ENCODE measurements around the gene LRBA. TPM values are rescaled to one million over a fixed set of nuclear protein-coding genes. Genes with fewer than 3 reads are reported as not detected.

Gene LRBA
- total and polyA plus RNA-seq, 4 donors = 18.8 to 56.4 (median 33.8) TPM

DNA sequence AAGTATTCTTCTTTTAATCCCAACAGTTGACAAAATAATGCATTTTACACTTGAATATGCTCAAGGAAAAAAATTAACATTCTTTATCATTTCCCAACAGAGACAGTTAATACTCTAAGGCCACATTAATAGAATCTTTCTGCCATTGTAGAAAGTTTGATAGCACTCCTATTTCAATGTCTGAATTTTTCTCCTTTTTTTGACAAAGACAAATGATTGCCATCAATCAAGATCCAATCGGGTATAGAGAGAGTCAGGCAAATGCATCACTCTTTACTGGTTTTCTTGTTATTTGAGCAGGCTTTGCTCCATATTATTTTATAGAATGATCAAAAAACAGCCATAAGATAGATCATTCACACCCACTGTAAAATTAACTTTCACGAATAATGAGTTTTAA lies 387.0 kb downstream of the LRBA start:
- WGBS (ENCODE audit: insufficient coverage) = no CpG with 5 or more reads among the region's 2 CpGs

DNA sequence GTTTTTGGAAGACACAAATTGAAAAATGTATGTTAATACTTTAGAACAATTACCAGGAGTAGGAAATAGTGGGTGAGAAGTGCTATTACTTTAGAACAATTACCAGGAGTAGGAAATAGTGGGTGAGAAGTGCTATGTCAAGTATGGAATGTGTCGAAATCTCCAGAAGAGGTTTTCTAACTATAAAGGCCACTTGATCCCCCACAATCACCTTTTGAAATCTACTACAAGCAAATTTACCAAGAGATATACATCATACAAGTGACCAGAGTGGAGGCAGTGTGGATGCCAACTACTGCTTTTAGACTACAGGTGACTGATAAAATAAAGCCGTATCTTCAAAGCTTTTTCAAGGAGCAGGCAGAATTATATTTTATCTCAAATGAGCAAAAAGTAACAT lies 390.1 kb downstream of the LRBA start:
- Histone ChIP-seq H3K36me3 (ENCODE audit: control insufficient read depth, insufficient read depth, low read length) (no peaks in the 10 kb centered on the region), H3K27me3 (ENCODE audit: control insufficient read depth, insufficient read depth, low read length) (no peaks in the 10 kb centered on the region), H3K4me1 (ENCODE audit: control insufficient read depth, insufficient read depth, low read length) (no peaks in the 10 kb centered on the region), H3K4me3 (ENCODE audit: low read depth, low read length) (no peak overlapping the region), H3K27ac (ENCODE audit: low read depth, low read length) (no peak overlapping the region), H3K9me3 (ENCODE audit: control insufficient read depth, insufficient read depth, low read length) (no peaks in the 10 kb centered on the region)
- DNase-seq (ENCODE audit: low read depth in 4 of 6, low spot score in 6 of 6) = no peak
- WGBS (ENCODE audit: insufficient coverage) = no CpG with 5 or more reads among the region's 2 CpGs

More for the DNA sequence above, 387.0 kb downstream of the LRBA start:
- Histone ChIP-seq H3K36me3 (ENCODE audit: control insufficient read depth, insufficient read depth, low read length) (no peaks in the 10 kb centered on the region), H3K27ac (ENCODE audit: low read depth, low read length) (no peak overlapping the region), H3K9me3 (ENCODE audit: control insufficient read depth, insufficient read depth, low read length) (no peaks in the 10 kb centered on the region), H3K4me3 (ENCODE audit: low read depth, low read length) (no peak overlapping the region), H3K27me3 (ENCODE audit: control insufficient read depth, insufficient read depth, low read length) (no peaks in the 10 kb centered on the region), H3K4me1 (ENCODE audit: control insufficient read depth, insufficient read depth, low read length) (no peaks in the 10 kb centered on the region)
- peak in 1 of 6 donors; percentile 6 for DNase-seq (ENCODE audit: low read depth in 4 of 6, low spot score in 6 of 6)

DNA sequence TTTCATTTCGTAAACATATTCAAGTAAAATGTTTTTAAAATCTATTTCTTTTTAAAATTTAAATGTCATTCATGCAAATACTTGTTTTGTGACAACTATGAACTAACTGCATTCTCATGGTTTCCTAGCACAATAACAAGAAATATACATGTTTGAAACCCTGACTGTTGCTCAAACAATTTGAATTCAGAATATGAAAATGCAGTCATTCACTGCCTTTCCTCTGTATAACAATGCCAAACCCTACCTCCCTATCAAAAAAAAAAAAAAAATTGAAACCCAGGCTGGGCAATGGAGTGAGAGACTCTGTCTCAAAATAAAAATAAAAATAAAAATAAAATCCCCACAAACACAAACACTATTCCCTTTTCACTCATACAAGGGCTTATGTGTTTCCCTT lies 391.0 kb downstream of the LRBA start:
- H3K9me3 ChIP-seq (ENCODE audit: control insufficient read depth, insufficient read depth, low read length) = no peaks in the 10 kb centered on the region
- WGBS (ENCODE audit: insufficient coverage) = no CpG with 5 or more reads among the region's 1 CpG
- H3K27ac ChIP-seq (ENCODE audit: low read depth, low read length) = no peak overlapping the region
- H3K4me1 ChIP-seq (ENCODE audit: control insufficient read depth, insufficient read depth, low read length) = no peaks in the 10 kb centered on the region
- no peak overlapping the region for H3K4me3 ChIP-seq (ENCODE audit: low read depth, low read length)
- H3K27me3 ChIP-seq (ENCODE audit: control insufficient read depth, insufficient read depth, low read length) = no peaks in the 10 kb centered on the region
- no peak for DNase-seq (ENCODE audit: low read depth in 4 of 6, low spot score in 6 of 6)
- H3K36me3 ChIP-seq (ENCODE audit: control insufficient read depth, insufficient read depth, low read length) = no peaks in the 10 kb centered on the region

DNA sequence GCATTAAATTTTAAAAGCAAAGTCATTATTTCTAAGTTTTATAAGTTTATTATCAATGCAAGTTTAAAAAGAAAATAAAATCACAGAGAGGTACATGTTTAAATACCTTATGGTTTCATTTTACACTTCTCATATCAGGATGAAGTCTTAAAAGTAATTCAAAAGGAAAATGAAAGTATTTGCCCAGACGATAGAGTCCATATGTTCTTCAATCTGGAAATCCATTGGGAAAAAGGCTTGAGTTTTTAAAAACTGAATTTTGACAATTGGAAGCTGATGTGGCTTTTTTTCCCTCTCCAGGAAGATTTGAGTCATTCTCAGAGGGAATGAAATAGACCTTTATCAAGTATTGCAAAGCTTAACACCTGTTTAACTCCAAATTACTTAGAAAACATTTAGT lies 396.0 kb downstream of the LRBA start:
- Histone ChIP-seq H3K4me1 (ENCODE audit: control insufficient read depth, insufficient read depth, low read length) (no peaks in the 10 kb centered on the region), H3K27ac (ENCODE audit: low read depth, low read length) (no peak overlapping the region), H3K36me3 (ENCODE audit: control insufficient read depth, insufficient read depth, low read length) (no peaks in the 10 kb centered on the region), H3K27me3 (ENCODE audit: control insufficient read depth, insufficient read depth, low read length) (no peaks in the 10 kb centered on the region), H3K9me3 (ENCODE audit: control insufficient read depth, insufficient read depth, low read length) (no peaks in the 10 kb centered on the region), H3K4me3 (ENCODE audit: low read depth, low read length) (no peak overlapping the region)
- WGBS (ENCODE audit: insufficient coverage) = 100% methylated on average over 1 of the region's 1 CpG
- no peak for DNase-seq (ENCODE audit: low read depth in 4 of 6, low spot score in 6 of 6)

DNA sequence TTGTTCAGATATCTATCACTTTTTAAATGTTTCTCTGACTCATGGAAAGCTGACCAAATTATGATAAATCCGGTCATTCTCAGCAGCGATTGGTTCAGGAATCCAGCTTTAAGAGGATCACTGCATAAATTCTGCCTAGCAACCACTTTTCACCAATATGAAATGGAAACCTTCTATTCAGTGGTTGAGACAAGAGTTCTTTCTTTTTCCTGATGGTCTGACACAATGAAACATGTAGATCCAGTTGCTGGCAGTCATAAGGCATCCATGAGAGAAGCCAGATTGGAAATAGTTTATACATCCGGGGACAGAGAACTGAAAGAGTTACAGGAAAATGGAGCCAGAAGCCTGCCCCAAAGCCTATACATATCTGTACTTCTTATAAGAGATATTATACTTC lies 406.0 kb downstream of the LRBA start:
- H3K27me3 ChIP-seq (ENCODE audit: control insufficient read depth, insufficient read depth, low read length) = no peaks in the 10 kb centered on the region
- DNase-seq (ENCODE audit: low read depth in 4 of 6, low spot score in 6 of 6) = no peak
- H3K4me1 ChIP-seq (ENCODE audit: control insufficient read depth, insufficient read depth, low read length) = no peaks in the 10 kb centered on the region
- H3K9me3 ChIP-seq (ENCODE audit: control insufficient read depth, insufficient read depth, low read length) = no peaks in the 10 kb centered on the region
- H3K27ac ChIP-seq (ENCODE audit: low read depth, low read length) = no peak overlapping the region
- no peak overlapping the region for H3K4me3 ChIP-seq (ENCODE audit: low read depth, low read length)
- no peaks in the 10 kb centered on the region for H3K36me3 ChIP-seq (ENCODE audit: control insufficient read depth, insufficient read depth, low read length)
- WGBS (ENCODE audit: insufficient coverage) = 100% methylated on average over 2 of the region's 3 CpGs

DNA sequence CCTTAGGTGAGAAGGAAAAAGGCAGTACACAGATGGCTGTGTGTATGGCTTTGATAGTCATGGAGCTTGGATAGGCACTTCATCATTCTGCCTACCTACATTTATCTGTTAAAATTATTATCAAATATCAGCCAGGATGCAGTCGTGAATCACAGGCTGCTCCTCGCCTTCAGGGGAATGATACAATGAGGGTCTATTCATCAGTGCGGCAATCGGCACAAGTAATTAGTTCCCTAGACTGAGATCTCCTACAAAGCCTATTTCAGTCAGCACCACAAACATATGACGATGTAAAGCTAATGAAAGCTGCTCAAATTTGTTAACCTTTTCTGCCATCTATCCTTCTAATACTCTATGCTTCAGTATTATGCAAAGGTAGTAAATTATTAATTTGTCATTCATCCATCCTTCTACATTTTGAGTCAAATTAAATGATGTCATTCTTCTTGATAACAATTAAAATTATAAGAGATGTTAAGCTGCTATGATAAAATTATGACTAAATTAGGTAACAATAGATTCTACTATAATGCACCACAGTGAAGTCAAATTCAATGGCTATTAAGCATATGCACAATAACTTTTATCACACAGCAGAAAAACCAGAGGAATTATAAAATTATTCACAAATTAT lies 414.2 kb downstream of the LRBA start:
- Histone ChIP-seq H3K4me1 (ENCODE audit: control insufficient read depth, insufficient read depth, low read length) (no peaks in the 10 kb centered on the region), H3K36me3 (ENCODE audit: control insufficient read depth, insufficient read depth, low read length) (no peaks in the 10 kb centered on the region), H3K27ac (ENCODE audit: low read depth, low read length) (no peak overlapping the region), H3K27me3 (ENCODE audit: control insufficient read depth, insufficient read depth, low read length) (no peaks in the 10 kb centered on the region), H3K9me3 (ENCODE audit: control insufficient read depth, insufficient read depth, low read length) (no peaks in the 10 kb centered on the region), H3K4me3 (ENCODE audit: low read depth, low read length) (no peak overlapping the region)
- WGBS (ENCODE audit: insufficient coverage) = 35% methylated on average over 4 of the region's 5 CpGs
- peak in 2 of 6 donors; percentile 18 to 82 for DNase-seq (ENCODE audit: low read depth in 4 of 6, low spot score in 6 of 6)

DNA sequence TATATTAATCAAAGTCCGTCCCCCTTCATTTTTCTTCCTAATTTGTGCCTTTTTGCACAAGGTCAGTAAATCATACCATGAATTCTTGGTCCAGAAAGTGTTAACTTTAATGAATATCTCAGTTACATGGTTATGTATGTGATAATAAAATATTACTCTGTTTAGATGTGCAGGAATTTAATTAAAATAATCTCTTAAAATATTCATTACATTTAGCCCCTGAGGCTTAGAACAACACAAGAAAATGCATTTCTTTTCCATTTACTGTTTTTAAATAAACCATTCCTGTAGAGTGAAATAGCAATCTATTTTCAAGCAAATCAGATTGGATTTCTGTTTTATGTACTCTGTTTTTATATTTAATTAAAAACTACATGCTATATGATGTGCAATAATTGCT lies 415.5 kb downstream of the LRBA start:
- no CpG with 5 or more reads among the region's 1 CpG for WGBS (ENCODE audit: insufficient coverage)
- Histone ChIP-seq H3K4me1 (ENCODE audit: control insufficient read depth, insufficient read depth, low read length) (no peaks in the 10 kb centered on the region), H3K9me3 (ENCODE audit: control insufficient read depth, insufficient read depth, low read length) (no peaks in the 10 kb centered on the region), H3K27ac (ENCODE audit: low read depth, low read length) (no peak overlapping the region), H3K27me3 (ENCODE audit: control insufficient read depth, insufficient read depth, low read length) (no peaks in the 10 kb centered on the region), H3K36me3 (ENCODE audit: control insufficient read depth, insufficient read depth, low read length) (no peaks in the 10 kb centered on the region), H3K4me3 (ENCODE audit: low read depth, low read length) (no peak overlapping the region)
- peak in 1 of 6 donors; percentile 59 for DNase-seq (ENCODE audit: low read depth in 4 of 6, low spot score in 6 of 6)

DNA sequence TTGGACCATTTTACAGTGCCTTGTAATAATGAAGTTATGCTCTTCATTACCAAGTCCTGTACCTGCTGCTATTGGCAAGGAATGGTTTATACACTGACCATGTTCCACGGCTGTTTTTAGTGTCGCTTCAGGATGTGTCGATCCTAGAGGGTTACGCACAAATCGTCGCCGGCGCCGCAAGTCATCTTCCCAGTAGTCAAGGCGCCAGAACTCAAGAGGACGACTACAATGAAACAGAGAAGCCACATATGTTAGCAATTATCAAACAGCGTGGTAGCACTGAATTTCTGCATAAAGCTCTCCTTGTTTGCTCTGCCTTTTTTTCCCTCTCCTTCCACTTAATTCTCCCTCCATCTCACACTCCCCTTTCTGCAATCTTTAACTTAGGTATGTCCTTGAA lies 416.2 kb downstream of the LRBA start:
- DNase-seq (ENCODE audit: low read depth in 4 of 6, low spot score in 6 of 6) = peak in 2 of 6 donors; percentile 10 to 79
- Histone ChIP-seq H3K4me3 (ENCODE audit: low read depth, low read length) (no peak overlapping the region), H3K27ac (ENCODE audit: low read depth, low read length) (no peak overlapping the region), H3K36me3 (ENCODE audit: control insufficient read depth, insufficient read depth, low read length) (no peaks in the 10 kb centered on the region), H3K27me3 (ENCODE audit: control insufficient read depth, insufficient read depth, low read length) (no peaks in the 10 kb centered on the region), H3K4me1 (ENCODE audit: control insufficient read depth, insufficient read depth, low read length) (no peaks in the 10 kb centered on the region), H3K9me3 (ENCODE audit: control insufficient read depth, insufficient read depth, low read length) (no peaks in the 10 kb centered on the region)
- 68% methylated on average over 12 of the region's 12 CpGs for WGBS (ENCODE audit: insufficient coverage)

DNA sequence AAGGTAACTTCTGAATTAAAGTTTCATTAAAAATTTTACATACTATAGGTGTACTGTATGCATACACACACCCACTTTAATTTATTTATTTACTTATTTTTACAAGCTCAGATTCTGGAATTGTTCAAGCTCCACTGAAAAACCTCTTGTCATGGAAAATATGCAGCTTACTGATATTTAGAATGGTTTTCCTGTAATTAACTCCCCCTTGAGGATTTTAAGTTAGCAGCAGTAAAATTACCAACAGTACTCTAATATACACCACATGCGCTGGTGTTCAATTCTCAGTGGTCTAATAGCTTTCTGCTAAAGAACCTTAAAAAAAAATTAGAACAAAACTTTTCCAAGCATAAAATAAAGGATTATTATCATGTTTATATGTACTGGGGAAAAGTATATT lies 421.1 kb downstream of the LRBA start:
- H3K4me1 ChIP-seq (ENCODE audit: control insufficient read depth, insufficient read depth, low read length) = no peaks in the 10 kb centered on the region
- no peaks in the 10 kb centered on the region for H3K9me3 ChIP-seq (ENCODE audit: control insufficient read depth, insufficient read depth, low read length)
- H3K4me3 ChIP-seq (ENCODE audit: low read depth, low read length) = no peak overlapping the region
- no CpG with 5 or more reads among the region's 1 CpG for WGBS (ENCODE audit: insufficient coverage)
- peak in 1 of 6 donors; percentile 81 for DNase-seq (ENCODE audit: low read depth in 4 of 6, low spot score in 6 of 6)
- H3K27ac ChIP-seq (ENCODE audit: low read depth, low read length) = no peak overlapping the region
- H3K36me3 ChIP-seq (ENCODE audit: control insufficient read depth, insufficient read depth, low read length) = no peaks in the 10 kb centered on the region
- H3K27me3 ChIP-seq (ENCODE audit: control insufficient read depth, insufficient read depth, low read length) = no peaks in the 10 kb centered on the region

DNA sequence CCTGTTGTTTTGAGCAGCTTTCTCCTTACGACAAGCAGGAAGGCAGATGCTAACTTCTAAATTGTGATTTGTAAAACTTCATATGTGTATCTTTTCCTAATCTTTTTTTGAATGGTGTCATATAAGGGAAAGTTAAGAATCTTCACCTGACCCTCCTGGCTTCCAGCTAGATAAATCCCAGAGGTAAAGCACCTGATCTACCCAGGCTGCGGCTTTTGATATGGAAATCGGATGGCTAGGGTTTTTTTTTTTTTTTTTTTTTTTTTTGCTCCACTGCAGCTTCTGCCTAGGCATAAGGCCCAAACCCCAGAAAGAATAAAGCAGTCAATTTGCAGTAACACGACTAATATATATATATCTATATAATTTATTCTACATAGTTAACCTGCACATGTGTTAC lies 423.2 kb downstream of the LRBA start:
- Histone ChIP-seq H3K27me3 (ENCODE audit: control insufficient read depth, insufficient read depth, low read length) (no peaks in the 10 kb centered on the region), H3K27ac (ENCODE audit: low read depth, low read length) (no peak overlapping the region), H3K36me3 (ENCODE audit: control insufficient read depth, insufficient read depth, low read length) (no peaks in the 10 kb centered on the region), H3K4me3 (ENCODE audit: low read depth, low read length) (no peak overlapping the region), H3K9me3 (ENCODE audit: control insufficient read depth, insufficient read depth, low read length) (no peaks in the 10 kb centered on the region), H3K4me1 (ENCODE audit: control insufficient read depth, insufficient read depth, low read length) (no peaks in the 10 kb centered on the region)
- DNase-seq (ENCODE audit: low read depth in 4 of 6, low spot score in 6 of 6) = no peak
- WGBS (ENCODE audit: insufficient coverage) = no CpG with 5 or more reads among the region's 4 CpGs
